A549 (cell line): ENCODE data around the gene RRP8.

Experiments
- E2F6 ChIP-seq: IDR thresholded peaks from 2 replicates; pipeline ENCODE4 v1.6.1; 2012; ENCODE audit warnings: low read depth, borderline replicate concordance
- EP300 ChIP-seq, 2 experiments: fragments of >200 bp; sonication (Bioruptor Twin); formaldehyde crosslinking; IDR thresholded peaks; 2 replicates in 1 of 2; 3 replicates in 1 of 2; pipeline ENCODE4 v1.6.1; 2016 to 2017
- HDAC2 ChIP-seq: fragments of 200-600 bp; sonication (generic); IDR thresholded peaks from 2 replicates; pipeline ENCODE4 v1.6.1; 2016
- MAZ ChIP-seq: fragments of 150-350 bp; IDR thresholded peaks from 2 replicates; pipeline ENCODE4 v1.6.1; 2014; ENCODE audit warnings: antibody characterized with exemption, low read depth, low read length, borderline replicate concordance
- POLR2A ChIP-seq: IDR thresholded peaks from 2 replicates; pipeline ENCODE4 v1.6.1; 2012; ENCODE audit warnings: mild to moderate bottlenecking, low read length
- POLR2AphosphoS2 ChIP-seq: conservative IDR thresholded peaks from 2 replicates; pipeline ENCODE4 v1.6.1; 2012; ENCODE audit warnings: low read length, improper control_type of control experiment, inconsistent platforms
- TF ChIP-seq, protein P1 (sequence below): fragments of >200 bp; sonication (Bioruptor Twin); formaldehyde crosslinking; IDR thresholded peaks from 3 replicates; pipeline ENCODE4 v1.5.1; 2016
- TF ChIP-seq, protein P2 (sequence below): fragments of 200-600 bp; sonication (generic); IDR thresholded peaks from 2 replicates; pipeline ENCODE4 v1.6.1; 2016; ENCODE audit warnings: antibody characterized with exemption, mild to moderate bottlenecking, moderate library complexity

- TF ChIP-seq, protein P1, sequence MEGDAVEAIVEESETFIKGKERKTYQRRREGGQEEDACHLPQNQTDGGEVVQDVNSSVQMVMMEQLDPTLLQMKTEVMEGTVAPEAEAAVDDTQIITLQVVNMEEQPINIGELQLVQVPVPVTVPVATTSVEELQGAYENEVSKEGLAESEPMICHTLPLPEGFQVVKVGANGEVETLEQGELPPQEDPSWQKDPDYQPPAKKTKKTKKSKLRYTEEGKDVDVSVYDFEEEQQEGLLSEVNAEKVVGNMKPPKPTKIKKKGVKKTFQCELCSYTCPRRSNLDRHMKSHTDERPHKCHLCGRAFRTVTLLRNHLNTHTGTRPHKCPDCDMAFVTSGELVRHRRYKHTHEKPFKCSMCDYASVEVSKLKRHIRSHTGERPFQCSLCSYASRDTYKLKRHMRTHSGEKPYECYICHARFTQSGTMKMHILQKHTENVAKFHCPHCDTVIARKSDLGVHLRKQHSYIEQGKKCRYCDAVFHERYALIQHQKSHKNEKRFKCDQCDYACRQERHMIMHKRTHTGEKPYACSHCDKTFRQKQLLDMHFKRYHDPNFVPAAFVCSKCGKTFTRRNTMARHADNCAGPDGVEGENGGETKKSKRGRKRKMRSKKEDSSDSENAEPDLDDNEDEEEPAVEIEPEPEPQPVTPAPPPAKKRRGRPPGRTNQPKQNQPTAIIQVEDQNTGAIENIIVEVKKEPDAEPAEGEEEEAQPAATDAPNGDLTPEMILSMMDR, result no peak
- no peak for TF ChIP-seq MAZ
- TF ChIP-seq E2F6, result no peak
- no peak for TF ChIP-seq EP300 (IDR thresholded peaks at IDR 0.05)
- TF ChIP-seq POLR2A, result no peak
- no peak for TF ChIP-seq HDAC2
- TF ChIP-seq, protein P2, sequence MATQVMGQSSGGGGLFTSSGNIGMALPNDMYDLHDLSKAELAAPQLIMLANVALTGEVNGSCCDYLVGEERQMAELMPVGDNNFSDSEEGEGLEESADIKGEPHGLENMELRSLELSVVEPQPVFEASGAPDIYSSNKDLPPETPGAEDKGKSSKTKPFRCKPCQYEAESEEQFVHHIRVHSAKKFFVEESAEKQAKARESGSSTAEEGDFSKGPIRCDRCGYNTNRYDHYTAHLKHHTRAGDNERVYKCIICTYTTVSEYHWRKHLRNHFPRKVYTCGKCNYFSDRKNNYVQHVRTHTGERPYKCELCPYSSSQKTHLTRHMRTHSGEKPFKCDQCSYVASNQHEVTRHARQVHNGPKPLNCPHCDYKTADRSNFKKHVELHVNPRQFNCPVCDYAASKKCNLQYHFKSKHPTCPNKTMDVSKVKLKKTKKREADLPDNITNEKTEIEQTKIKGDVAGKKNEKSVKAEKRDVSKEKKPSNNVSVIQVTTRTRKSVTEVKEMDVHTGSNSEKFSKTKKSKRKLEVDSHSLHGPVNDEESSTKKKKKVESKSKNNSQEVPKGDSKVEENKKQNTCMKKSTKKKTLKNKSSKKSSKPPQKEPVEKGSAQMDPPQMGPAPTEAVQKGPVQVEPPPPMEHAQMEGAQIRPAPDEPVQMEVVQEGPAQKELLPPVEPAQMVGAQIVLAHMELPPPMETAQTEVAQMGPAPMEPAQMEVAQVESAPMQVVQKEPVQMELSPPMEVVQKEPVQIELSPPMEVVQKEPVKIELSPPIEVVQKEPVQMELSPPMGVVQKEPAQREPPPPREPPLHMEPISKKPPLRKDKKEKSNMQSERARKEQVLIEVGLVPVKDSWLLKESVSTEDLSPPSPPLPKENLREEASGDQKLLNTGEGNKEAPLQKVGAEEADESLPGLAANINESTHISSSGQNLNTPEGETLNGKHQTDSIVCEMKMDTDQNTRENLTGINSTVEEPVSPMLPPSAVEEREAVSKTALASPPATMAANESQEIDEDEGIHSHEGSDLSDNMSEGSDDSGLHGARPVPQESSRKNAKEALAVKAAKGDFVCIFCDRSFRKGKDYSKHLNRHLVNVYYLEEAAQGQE, result no peak
- no peak for TF ChIP-seq POLR2AphosphoS2
These were observed 35.0 kb upstream of the RRP8 start for GRCh38 chr11:6638429-6638828.
